HepG2 (cell line): ENCODE data around the gene CYP2S1. TPM values are rescaled to one million over a fixed set of nuclear protein-coding genes. Genes with fewer than 3 reads are reported as not detected.
A peak's percentile ranks its signal among the peaks of the same experiment; 100 is the strongest.

Experiments used
- CEBPG ChIP-seq: IDR thresholded peaks from 2 replicates; pipeline ENCODE4 v1.6.1; 2016
- DMTF1 ChIP-seq: sonication (generic); formaldehyde crosslinking; IDR thresholded peaks from 2 replicates; pipeline ENCODE4 v1.4.0; 2020; ENCODE audit warnings: mild to moderate bottlenecking, missing genetic modification reagents
- HINFP ChIP-seq: sonication (generic); formaldehyde crosslinking; IDR thresholded peaks from 2 replicates; pipeline ENCODE4 v1.4.0; 2020; ENCODE audit warnings: low read depth, mild to moderate bottlenecking, missing genetic modification reagents
- KDM2A ChIP-seq: sonication (generic); formaldehyde crosslinking; IDR thresholded peaks from 2 replicates; pipeline ENCODE4 v1.4.0; 2020; ENCODE audit warnings: low read depth, missing genetic modification reagents, borderline replicate concordance
- PAXIP1 ChIP-seq: sonication (generic); formaldehyde crosslinking; conservative IDR thresholded peaks from 2 replicates; pipeline ENCODE4 v1.4.0; 2020; ENCODE audit warnings: mild to moderate bottlenecking, missing genetic modification reagents, moderate library complexity
- SALL1 ChIP-seq: sonication (generic); formaldehyde crosslinking; IDR thresholded peaks from 2 replicates; pipeline ENCODE4 v1.8.0; 2022; ENCODE audit warnings: mild to moderate bottlenecking, missing genetic modification reagents
- SAP130 ChIP-seq: IDR thresholded peaks from 2 replicates; pipeline ENCODE4 v1.6.1; 2016; ENCODE audit warnings: low read depth
- XRCC5 ChIP-seq: fragments of 200-400 bp; formaldehyde crosslinking; optimal IDR thresholded peaks from 2 replicates; pipeline ENCODE3; 2017; ENCODE audit warnings: mild to moderate bottlenecking, low read length
- ZFP91 ChIP-seq: sonication (generic); formaldehyde crosslinking; IDR thresholded peaks from 2 replicates; pipeline ENCODE4 v1.9.0; 2022; ENCODE audit warnings: missing genetic modification reagents, mild to moderate bottlenecking, borderline replicate concordance
- ZGPAT ChIP-seq: IDR thresholded peaks from 2 replicates; pipeline ENCODE4 v1.6.1; 2016; ENCODE audit warnings: mild to moderate bottlenecking
- ZNF34 ChIP-seq: sonication (generic); formaldehyde crosslinking; IDR thresholded peaks from 2 replicates; pipeline ENCODE4 v1.4.0; 2020; ENCODE audit warnings: mild to moderate bottlenecking, missing genetic modification reagents, borderline replicate concordance
- ZNF691 ChIP-seq: sonication (generic); formaldehyde crosslinking; IDR thresholded peaks from 2 replicates; pipeline ENCODE4 v1.4.0; 2020; ENCODE audit warnings: missing genetic modification reagents, low read depth, mild to moderate bottlenecking, borderline replicate concordance
- ZNF770 ChIP-seq: sonication (generic); formaldehyde crosslinking; IDR thresholded peaks from 2 replicates; pipeline ENCODE4 v1.5.0; 2020; ENCODE audit warnings: mild to moderate bottlenecking, missing genetic modification reagents
- polyA plus RNA-seq, 8 experiments: library from polyadenylated mRNA; depleted of rRNA in 3 of 8; stranded (reverse) in 7 of 8; unstranded in 1 of 8; fragments of >200 nt; fragmentation: Illumina TruSeq in 4 of 8; extraction: Trizol in 4 of 8; gene quantifications; 2 replicates each; pipeline versions ENCODE4 v1.2.1 to v1.2.3, GENCODE V29; 2011 to 2016; ENCODE audit warnings: low read depth in 4 of 8, missing spikeins in 1 of 8, mixed read lengths in 1 of 8; ENCODE audit not compliant: insufficient read depth in 1 of 8
- total RNA-seq, 5 experiments: library from RNA; depleted of rRNA; stranded (reverse); fragments of >200 nt; fragmentation: Illumina TruSeq; extraction: Trizol; gene quantifications; 2 replicates each; pipeline ENCODE4 v1.2.3, GENCODE V29; 2016; ENCODE audit warnings: low read depth in 1 of 5

Gene CYP2S1
- total and polyA plus RNA-seq, 2 of the 13 experiments (the other 11 are each of a cell fraction or from before 2014, with no cell fraction given), result 0.09 to 2.1 TPM

GRCh38 chr19:41204338-41204737 is 11.3 kb downstream of the CYP2S1 start (continued):
- 0 out of 2 replicates have a peak, but pooled peaks have one; percentile 58 for TF ChIP-seq HINFP (CRISPR knock-in tag)
- TF ChIP-seq ZNF770, result 0 out of 2 replicates have a peak, but pooled peaks have one; percentile 20
- peak; percentile 41; the same call in 1 of the 2 replicates for TF ChIP-seq SAP130 (CRISPR knock-in tag)
- peak; percentile 43 for TF ChIP-seq XRCC5
- TF ChIP-seq ZGPAT (CRISPR knock-in tag), result 0 out of 2 replicates have a peak, but pooled peaks have one; percentile 22
- TF ChIP-seq CEBPG, result peak; percentile 71; the same call in 1 of the 2 replicates
- 0 out of 2 replicates have a peak, but pooled peaks have one; percentile 17 for TF ChIP-seq ZFP91 (CRISPR knock-in tag)
- 0 out of 2 replicates have a peak, but pooled peaks have one; percentile 23 for TF ChIP-seq PAXIP1
- 0 out of 2 replicates have a peak, but pooled peaks have one; percentile 52 for TF ChIP-seq ZNF34 (CRISPR knock-in tag)
- TF ChIP-seq ZNF691 (CRISPR knock-in tag), result peak; percentile 83; the same call in 1 of the 2 replicates
- 0 out of 2 replicates have a peak, but pooled peaks have one; percentile 24 for TF ChIP-seq SALL1 (CRISPR knock-in tag)
- peak; percentile 58; the same call in 1 of the 2 replicates for TF ChIP-seq KDM2A (CRISPR knock-in tag)
- TF ChIP-seq DMTF1 (CRISPR knock-in tag), result 0 out of 2 replicates have a peak, but pooled peaks have one; percentile 48
